HG02642 (cell line): Measurements from ENCODE around the gene OR6C1.
"Not testable (repeated sequence)": the region's sequence is repeated elsewhere in the genome, so short reads cannot be mapped to it uniquely, and the experiment has no call there.

Experiments used
- ATAC-seq: cut with Tn5 transposase; IDR thresholded peaks from one replicate; pipeline ENCODE4 v1.9.1; 2021; ENCODE audit warnings: mild to moderate bottlenecking; ENCODE audit not compliant: unreplicated experiment, poor library complexity

Gene OR6C1

DNA sequence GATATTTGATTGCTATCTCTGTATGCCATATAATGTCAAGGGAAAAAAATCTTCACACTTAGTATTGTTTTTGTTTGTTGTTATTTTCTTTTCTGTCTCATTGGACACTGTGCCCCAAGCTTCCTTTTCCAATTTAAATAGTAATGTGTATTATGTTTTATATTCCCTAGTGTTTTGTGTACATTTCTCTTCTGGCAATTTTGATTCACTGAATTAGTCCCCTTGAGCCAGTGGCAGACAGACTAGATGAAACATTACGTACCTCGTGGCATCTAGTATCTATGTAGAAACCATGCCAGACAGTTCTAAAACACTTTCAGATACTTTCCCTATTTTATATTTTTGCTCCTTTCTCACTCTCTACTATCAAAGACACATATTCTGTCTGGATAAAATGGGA lies at the start of gene OR6C1:
Gene OR6C1, plus strand, starts transcription at position 301 of the 400 bp plus-strand sequence. CDS start 6,257 bp downstream, outside the sequence.
- ATAC-seq, result no peak

DNA sequence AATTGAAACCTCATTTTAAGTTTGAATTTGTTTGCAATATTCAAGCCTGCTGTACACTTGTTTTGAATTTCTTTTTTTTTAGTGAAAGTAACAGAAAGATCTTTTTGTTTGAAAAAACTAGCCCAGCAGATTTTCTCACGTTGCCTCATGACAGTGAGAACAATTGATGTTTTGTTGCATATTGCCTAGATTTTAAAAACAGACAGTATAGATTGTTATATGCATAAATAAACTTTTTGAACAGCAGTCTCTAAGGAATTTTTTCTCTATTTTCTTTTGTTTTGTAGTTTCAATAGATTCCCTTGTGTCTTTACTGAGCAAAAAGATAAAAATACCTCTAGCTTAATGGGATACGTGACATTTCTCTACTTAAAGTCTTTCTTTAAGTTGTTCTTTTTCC lies 33.2 kb upstream of the OR6C1 start:
- ATAC-seq, result no peak

DNA sequence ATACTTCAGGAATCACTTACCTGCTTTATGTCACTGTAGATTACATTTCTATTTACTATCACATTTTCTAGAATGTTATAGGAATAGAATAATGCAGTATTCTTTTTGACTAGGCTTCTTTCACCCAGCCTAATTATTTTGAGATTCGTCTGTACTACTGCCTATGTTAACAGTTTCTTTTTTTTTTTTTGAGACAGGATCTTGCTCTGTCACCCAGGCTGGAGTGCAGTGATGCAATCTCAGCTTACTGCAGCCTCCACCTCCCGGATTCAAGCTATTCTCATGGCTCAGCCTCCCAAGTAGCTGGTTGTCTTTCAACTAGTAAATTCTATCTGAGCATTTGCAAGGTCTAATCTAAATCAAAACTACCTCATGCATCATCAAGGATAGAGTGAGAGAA lies 24.1 kb upstream of the OR6C1 start:
- ATAC-seq, result no peak

DNA sequence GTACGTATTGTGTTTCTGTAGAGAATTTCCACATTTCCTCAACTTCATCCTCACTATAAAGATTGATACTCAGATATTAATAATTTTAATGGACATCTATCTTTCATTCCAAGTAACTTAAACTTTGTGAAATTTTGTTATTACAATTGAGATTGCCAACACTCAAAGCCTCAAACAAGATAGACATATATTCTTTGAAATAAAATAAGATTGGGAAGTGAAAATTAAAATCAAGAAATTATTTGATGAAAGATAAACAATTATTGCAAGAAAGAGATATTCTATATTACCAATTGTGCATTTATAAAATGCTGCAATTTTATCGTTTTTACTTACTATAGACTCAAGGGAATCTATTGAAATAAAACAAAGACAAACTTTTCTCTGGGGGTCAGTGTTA lies 17.7 kb upstream of the OR6C1 start, which contains the start of gene OR6C6:
Gene OR6C6, minus strand, starts transcription at position 101 of the 400 bp plus-strand sequence. CDS start 1,337 bp downstream, outside the sequence.
- no peak for ATAC-seq

DNA sequence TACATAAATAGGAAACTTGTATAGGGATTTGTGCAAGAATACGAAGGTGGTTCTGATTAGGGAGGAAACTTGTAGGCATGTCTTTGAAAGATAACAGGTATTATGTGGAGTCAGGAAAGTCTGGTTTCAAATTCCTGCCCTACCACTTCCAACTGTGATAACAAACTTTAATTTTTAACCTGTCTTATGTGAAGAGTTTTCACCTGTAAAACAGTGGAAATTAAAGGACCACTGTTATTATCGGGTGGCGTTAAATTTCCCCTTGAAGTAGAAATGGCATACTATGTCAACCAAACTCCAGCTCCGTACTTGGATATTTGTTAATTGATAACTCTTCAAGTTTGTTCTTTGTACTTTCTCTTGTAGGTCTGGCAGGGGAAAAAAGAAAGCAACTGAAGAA lies 6.1 kb downstream of the OR6C1 start:
- ATAC-seq, result no peak

DNA sequence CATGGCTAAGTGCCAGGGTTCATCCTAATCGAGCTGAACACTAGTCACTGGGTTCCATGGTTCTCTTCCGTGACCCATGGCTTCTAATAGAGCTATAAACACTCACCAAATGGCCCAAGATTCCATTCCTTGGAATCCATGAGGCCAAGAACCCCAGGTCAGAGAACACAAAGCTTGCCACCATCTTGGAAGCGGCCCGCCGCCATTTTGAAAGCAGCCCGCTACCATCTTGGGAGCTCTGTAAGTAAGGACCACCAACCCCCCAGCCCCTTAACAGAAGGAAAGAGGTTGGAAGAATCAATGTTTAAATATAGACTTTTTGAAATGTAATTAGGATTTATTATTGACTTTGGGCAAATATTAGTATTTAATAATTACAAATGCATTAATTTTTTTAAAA lies 11.7 kb downstream of the OR6C1 start:
- ATAC-seq, result not testable (repeated sequence)

DNA sequence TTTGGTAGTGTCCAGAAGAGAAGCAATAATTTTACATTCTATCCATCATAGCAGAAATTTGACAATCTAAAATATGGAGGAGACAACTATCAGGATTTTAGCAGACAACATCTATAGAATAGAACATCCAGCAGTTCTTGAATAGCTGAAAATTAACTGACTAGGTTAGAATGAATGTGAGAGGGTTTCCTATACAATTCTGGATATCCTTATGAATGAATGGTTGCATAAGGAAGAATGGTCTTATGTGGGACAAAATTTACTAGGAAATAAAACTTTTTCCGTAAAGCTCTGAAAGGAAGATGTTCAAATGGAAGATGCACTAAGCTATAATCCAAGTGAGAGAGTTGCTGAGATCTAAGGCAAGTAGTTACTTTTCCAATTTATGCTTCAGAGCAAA lies 16.3 kb downstream of the OR6C1 start, which contains the start of gene OR6C3:
Gene OR6C3, plus strand, starts transcription at position 301 of the 400 bp plus-strand sequence. CDS start 955 bp downstream, outside the sequence.
- no peak for ATAC-seq

DNA sequence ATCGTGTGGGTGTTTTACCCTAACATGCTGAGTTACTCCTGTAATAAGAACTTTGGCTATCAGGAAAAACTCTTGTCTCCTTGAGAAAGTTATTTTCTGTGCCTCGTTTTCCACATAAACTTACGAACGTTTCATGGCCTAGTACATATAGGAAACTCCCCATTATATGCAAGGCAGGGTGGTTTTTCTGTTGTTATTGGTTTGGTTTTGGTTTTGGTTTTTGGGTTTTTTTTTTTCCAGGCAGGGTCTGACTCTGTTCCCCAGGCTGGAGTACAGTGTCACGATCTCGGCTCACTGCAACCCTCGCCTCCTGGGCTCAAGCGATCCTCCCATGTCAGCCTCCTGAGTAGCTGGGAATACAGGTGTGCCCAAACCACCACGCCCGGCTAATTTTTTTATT lies 21.9 kb downstream of the OR6C1 start:
- ATAC-seq, result no peak

DNA sequence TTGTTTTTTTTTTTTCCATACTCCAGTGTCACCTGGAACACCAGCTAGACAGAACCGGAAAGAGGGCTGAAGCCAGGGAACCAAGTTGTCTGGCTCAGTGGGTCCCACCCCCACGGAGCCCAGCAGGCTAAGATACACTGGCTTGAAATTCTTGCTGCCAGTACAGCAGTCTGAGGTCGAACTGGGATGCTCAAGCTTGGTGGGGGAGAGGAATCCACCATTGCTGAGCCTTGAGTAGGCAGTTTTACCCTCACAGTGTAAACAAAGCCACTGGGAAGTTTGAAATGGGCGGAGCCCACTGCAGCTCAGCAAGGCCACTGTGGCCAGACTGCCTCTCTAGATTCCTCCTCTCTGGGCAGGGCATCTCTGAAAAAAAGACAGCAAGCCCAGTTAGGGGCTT lies 41.2 kb downstream of the OR6C1 start:
- ATAC-seq, result not testable (repeated sequence)

DNA sequence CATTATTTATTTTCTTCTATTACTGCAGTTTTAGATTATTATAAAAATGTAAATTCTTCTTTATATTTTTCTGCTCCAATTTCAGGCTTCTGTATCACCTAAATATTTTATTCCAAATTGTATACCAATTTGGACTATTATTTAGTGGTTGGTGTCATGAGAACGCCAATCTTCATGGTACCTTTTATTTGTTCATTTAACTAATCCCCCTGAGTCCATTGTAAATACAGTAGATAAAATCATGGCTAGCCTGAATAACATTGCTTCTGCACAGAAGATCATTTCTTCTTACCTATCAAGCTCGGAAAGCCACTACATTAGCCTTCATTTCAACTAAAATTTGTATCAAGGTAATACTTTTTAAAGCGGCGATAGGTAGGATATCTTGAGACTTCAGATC lies 48.5 kb downstream of the OR6C1 start, which contains the start of gene OR6C75:
Gene OR6C75, plus strand, starts transcription at position 301 of the 400 bp plus-strand sequence. CDS start 2,136 bp downstream, outside the sequence.
- no peak for ATAC-seq

DNA sequence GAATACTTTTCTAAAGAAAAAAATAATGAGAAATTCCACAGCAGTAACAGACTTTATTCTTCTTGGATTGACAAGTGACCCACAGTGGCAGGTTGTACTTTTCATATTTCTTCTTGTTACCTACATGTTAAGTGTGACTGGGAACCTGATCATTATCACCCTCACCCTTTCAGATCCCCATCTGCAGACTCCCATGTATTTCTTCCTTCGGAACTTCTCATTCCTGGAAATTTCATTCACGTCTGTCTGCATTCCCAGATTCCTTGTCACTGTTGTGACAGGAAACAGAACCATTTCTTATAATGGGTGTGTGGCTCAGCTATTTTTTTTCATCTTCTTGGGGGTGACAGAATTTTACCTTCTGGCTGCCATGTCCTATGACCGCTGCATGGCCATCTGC lies 50.9 kb downstream of the OR6C1 start:
- no peak for ATAC-seq
